Progenitor cell of endocrine pancreas (in vitro differentiated cells): ENCODE measurements around the gene CUEDC2. TPM values are rescaled to one million over a fixed set of nuclear protein-coding genes. Genes with fewer than 3 reads are reported as not detected.

ENCODE experiments used
- DNase-seq: peaks from one replicate; pipeline ENCODE4 v3.0.0; 2021; ENCODE audit warnings: low spot score; ENCODE audit not compliant: unreplicated experiment
- H3K27ac Mint-ChIP-seq: 2 replicates; pipeline ENCODE4 v1.8.0; 2021; ENCODE audit warnings: mild to moderate bottlenecking, moderate library complexity, mixed read lengths
- H3K27me3 Mint-ChIP-seq: 2 replicates; pipeline ENCODE4 v1.8.0; 2021; ENCODE audit warnings: mixed read lengths
- H3K36me3 Mint-ChIP-seq: 2 replicates; pipeline ENCODE4 v1.8.0; 2022; ENCODE audit warnings: mixed read lengths; ENCODE audit not compliant: insufficient read depth
- H3K4me1 Mint-ChIP-seq: 2 replicates; pipeline ENCODE4 v1.8.0; 2021; ENCODE audit warnings: low read depth, mixed read lengths
- H3K4me3 Mint-ChIP-seq: 2 replicates; pipeline ENCODE4 v1.8.0; 2021; ENCODE audit warnings: low read depth, mild to moderate bottlenecking, moderate library complexity, mixed read lengths
- H3K9me3 Mint-ChIP-seq: 2 replicates; pipeline ENCODE4 v1.8.0; 2021; ENCODE audit warnings: low read depth, mixed read lengths
- CTCF ChIP-seq: fragments of 200-600 bp; sonication (generic); IDR thresholded peaks from one replicate; pipeline ENCODE4 v1.5.0; 2021; ENCODE audit warnings: antibody characterized with exemption, mild to moderate bottlenecking; ENCODE audit not compliant: unreplicated experiment
- total RNA-seq: library from RNA; stranded (reverse); gene quantifications from 2 replicates; pipeline ENCODE4 v1.2.1, GENCODE V29; 2021

The CUEDC2 gene
- total RNA-seq, 1 donor from 2014 or later = 69.9 TPM

GRCh38 chr10:102473445-102474331 lies 41.3 kb upstream of the CUEDC2 start:
- no peaks in the 10 kb centered on the region for H3K4me1 Mint-ChIP-seq
- H3K27me3 Mint-ChIP-seq = no peaks in the 10 kb centered on the region
- H3K36me3 Mint-ChIP-seq = peaks cover 5% of the 10 kb centered on the region
- no peak overlapping the region for H3K4me3 Mint-ChIP-seq
- no peak overlapping the region for H3K27ac Mint-ChIP-seq
- DNase-seq = no peak
- no peaks in the 10 kb centered on the region for H3K9me3 Mint-ChIP-seq
- no peak for TF ChIP-seq CTCF

GRCh38 chr10:102470579-102471546 lies 38.5 kb upstream of the CUEDC2 start:
- H3K4me3 Mint-ChIP-seq = no peak overlapping the region

GRCh38 chr10:102468683-102469082 lies 36.3 kb upstream of the CUEDC2 start:
- H3K27me3 Mint-ChIP-seq = no peaks in the 10 kb centered on the region
- no peak overlapping the region for H3K27ac Mint-ChIP-seq
- H3K36me3 Mint-ChIP-seq = peaks cover 2% of the 10 kb centered on the region
- peaks cover 3% of the 10 kb centered on the region for H3K4me1 Mint-ChIP-seq
- no peaks in the 10 kb centered on the region for H3K9me3 Mint-ChIP-seq
- no peak for DNase-seq
- no peak overlapping the region for H3K4me3 Mint-ChIP-seq
- no peak for TF ChIP-seq CTCF

More at GRCh38 chr10:102470579-102471546, 38.5 kb upstream of the CUEDC2 start:
- H3K36me3 Mint-ChIP-seq = peaks cover 5% of the 10 kb centered on the region
- no peak for DNase-seq
- no peaks in the 10 kb centered on the region for H3K9me3 Mint-ChIP-seq
- no peak for TF ChIP-seq CTCF
- H3K4me1 Mint-ChIP-seq = no peaks in the 10 kb centered on the region
- no peak overlapping the region for H3K27ac Mint-ChIP-seq
- H3K27me3 Mint-ChIP-seq = no peaks in the 10 kb centered on the region

- Mint-ChIP-seq H3K4me1 (peaks cover 9% of the 10 kb centered on the region), H3K27ac (no peak overlapping the region), H3K9me3 (no peaks in the 10 kb centered on the region), H3K4me3 (no peak overlapping the region), H3K36me3 (peaks cover 2% of the 10 kb centered on the region), H3K27me3 (no peaks in the 10 kb centered on the region)
- TF ChIP-seq CTCF = no peak
- no peak for DNase-seq
Measured at GRCh38 chr10:102467971-102468438, 35.6 kb upstream of the CUEDC2 start.

- Mint-ChIP-seq H3K27me3 (no peaks in the 10 kb centered on the region), H3K27ac (no peak overlapping the region), H3K4me1 (peaks cover 15% of the 10 kb centered on the region), H3K4me3 (no peak overlapping the region), H3K9me3 (no peaks in the 10 kb centered on the region), H3K36me3 (peaks cover 2% of the 10 kb centered on the region)
- DNase-seq = no peak
- no peak for TF ChIP-seq CTCF
Measured at GRCh38 chr10:102467318-102467717, 34.9 kb upstream of the CUEDC2 start.
